ENCODE measurements around the gene LRTM2.
A peak's percentile ranks its signal among the peaks of the same experiment; 100 is the strongest.

LRTM2 gene

GRCh38 chr12:1820191-1820895 lies at the start of gene LRTM2:
Gene LRTM2, plus strand, starts transcription at chr12:1820565. Its CDS starts 7,584 bp downstream, at chr12:1828149.
- DNase-seq, result no peak

DNA sequence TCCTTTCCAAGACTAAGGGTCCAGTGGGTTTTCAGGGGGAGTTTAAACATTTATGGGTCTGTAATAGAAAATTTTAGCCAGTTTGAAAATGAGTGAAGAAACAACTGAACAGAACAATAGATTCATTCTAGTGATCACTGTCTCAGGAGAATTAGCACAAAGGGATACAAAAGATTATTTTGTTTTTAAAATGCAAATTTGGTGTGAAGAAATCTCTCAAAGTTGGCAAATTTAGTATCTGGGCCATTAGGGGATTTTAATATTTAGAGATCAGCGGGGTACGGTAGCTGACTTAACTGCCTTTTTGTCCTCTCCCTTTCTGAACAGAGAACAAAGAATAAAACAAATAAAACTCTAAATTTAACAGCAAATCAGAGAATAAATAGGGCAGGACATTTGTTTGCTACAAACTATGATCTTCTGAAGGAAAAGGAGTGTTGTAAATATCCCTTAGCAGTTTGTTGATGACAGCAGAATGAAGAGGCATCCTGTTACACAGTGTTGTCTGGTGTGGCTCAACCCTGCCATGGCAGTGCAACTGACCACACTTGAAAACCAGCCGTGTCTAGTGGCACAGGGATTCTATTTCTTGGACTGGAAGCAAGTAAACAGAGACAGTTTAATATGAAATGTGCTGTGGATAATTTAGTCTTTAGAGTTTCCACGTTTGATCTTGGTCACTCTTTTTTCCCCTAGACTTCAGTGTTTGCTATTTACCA lies 46.3 kb upstream of the LRTM2 start:
- no peak for DNase-seq

DNA sequence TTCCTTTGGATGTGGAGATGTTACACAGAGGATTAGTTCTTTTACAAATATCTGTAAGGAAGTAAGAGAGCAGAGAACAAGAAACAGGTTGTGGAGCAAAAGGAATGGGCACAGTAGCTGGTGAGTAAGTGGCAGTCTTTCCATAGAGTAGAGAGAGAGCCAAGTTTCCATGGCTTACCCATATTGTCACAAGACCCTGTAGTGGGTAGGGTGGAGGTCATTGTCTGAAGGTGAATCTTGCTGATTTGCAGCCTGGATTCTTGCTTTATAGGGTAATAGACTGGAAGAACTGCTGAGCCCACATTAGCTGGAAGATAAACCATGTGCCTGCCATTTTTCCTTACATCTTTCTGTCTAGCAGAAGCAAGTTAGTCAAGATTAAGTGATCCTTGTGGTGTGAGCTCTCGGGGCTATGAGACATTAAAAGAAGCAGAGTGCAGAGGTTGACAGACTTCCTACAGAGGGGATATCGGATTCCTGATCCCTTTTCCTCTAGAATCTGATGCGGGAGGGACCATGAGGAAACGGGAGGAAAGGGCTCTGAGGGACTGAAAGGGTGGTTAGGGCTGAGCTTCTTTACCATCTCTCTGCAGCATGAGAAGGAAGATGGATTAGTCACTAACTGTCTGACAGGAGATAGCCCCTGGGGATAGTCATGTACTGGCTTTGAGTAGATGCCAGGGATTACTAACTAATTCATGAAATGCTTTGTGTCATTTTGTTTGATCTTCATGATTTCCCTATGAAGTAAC lies 44.0 kb upstream of the LRTM2 start:
- DNase-seq, result no peak

DNA sequence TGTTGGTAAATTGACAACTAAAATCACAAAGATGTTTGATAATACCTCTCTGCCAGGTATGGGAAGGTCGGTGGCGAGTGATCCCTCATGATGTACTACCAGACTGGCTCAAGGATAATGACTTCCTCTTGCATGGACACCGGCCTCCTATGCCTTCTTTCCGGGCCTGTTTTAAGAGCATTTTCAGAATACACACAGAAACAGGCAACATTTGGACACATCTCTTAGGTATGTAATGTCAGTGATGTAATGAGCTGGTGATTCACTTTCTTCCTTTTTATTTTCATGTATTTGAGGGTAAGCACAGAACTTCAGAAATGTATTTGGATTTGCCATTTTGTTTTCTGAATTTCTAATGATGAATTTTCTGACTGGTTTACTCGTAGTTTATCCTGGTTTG lies 42.6 kb upstream of the LRTM2 start:
- no peak for DNase-seq

- no peak for DNase-seq
Observed at GRCh38 chr12:1778911-1779310, 41.5 kb upstream of the LRTM2 start.

GRCh38 chr12:1779783-1780182 lies 40.6 kb upstream of the LRTM2 start:
- no peak for DNase-seq

DNA sequence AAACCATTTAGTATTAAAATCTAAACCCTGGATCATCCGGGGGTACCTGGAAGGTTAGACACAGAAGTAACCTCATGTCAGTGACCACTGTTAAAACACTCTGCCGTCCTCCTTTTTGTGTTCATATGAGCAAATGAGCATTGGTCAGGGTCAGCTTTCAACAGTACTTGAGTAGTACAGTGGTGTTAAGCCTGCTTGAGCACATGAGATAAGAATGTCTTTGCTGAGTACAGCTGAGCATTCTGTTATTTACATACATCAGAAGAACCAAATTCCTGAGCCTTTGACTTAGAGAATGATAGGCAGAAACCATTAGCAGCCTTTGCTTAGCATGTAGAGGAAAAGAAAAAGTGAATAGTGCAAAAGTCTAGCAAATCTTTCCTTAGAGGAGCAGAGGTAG lies 38.6 kb upstream of the LRTM2 start:
- no peak for DNase-seq

GRCh38 chr12:1782215-1782614 lies 38.1 kb upstream of the LRTM2 start:
- no peak for DNase-seq

DNA sequence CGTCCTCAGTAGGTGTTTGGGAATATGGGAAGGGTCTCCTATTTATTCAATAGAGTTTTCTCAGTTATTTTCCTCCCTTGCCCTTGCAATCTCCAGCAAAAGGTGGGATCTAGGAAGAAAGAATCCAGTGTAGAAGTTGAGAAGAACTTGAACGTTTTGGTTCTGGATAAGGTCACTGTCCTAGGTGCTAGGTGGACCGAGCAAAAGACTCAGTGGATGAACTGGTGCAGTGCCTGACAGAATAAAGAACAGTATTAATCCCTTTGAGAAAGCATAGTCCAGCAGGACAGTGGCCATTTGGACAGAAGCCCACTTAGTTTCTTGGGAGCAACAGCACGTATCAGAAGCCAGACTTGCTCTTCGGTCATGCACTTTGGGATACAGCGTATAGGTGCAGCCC lies 32.7 kb upstream of the LRTM2 start:
- no peak for DNase-seq

DNA sequence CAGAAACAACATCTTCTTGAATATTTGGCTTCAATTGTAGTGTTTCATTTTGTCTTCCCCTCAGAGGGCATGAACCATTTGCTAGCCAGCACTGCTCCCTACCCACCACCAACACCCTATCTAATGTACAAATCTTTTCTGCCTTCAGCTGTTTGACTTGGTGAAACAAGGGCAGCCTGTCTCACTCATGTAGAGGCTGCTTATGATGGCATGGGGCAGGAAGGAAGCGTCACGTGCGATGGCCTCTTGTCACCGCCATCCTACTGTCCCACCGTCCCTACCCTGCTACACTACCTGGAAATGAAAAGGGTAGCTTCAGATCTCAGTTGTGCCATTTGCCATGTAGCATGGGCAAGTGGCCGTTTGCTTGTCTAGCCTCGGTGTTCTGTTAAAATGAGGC lies 29.9 kb upstream of the LRTM2 start:
- DNase-seq, result no peak

DNA sequence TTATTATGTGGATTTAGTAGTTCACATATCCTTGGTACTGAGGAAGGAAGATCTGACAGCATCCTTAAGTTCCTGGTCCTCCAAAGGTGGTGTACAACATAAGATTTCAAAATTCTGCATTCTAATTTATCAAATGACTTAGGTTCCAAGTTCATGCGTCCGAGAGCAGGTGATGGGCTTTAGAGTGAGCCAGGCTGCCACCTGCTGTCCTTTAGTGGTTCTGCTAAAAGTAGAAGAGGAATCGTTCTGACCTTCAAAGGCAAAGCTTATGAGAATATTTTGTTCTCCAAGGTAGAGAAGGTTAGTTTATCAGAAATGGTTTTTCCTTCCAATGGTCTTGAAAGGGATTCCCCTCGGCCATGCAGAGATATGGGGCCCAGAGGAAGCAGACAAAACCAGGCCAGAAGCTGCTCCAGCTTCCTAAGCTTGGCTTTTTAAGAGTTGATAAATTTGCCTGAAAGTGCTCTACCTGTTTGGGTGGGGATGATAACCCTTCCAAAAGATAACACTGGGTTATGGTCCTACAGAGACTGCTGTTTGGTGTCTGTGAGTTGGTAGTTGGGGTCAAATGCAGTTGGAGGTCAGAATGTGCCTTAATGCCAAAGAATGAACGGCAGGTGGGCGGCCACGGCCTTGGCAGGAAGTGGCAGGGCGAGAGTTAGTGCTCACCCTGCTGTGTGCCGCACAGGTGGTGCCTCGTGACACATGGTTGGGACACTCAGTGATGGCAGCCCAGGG lies 29.1 kb upstream of the LRTM2 start:
- DNase-seq, result peak; percentile 25 to 71 (median 58)

DNA sequence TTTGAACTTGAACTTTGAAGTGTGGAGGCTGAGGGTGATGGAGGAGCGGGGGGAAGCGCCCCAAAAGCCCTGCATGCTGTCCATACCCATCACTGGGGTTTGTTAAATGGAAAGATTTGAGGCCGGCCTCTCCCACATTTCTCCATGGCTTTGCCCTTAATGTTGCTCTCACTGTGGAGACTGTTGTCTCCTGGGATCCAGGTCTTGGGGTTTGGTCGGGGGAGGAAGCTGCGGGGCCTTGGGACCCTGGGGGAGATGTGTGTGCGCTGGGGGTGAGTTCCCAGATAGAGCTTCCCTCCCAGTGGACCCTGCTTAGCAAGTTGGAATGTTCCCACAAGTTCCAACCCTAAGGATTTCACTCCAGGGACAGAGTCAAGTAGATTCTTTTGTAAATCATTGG lies 28.0 kb upstream of the LRTM2 start:
- no peak for DNase-seq

GRCh38 chr12:1793426-1794210 lies 26.7 kb upstream of the LRTM2 start:
- DNase-seq, result no peak

GRCh38 chr12:1794440-1795090 lies 25.8 kb upstream of the LRTM2 start:
- DNase-seq, result no peak

- DNase-seq, result no peak
Observed at GRCh38 chr12:1795221-1795784, 25.1 kb upstream of the LRTM2 start.

GRCh38 chr12:1795785-1796514 lies 24.4 kb upstream of the LRTM2 start:
- DNase-seq, result peak; percentile 86 to 93 (median 88)

GRCh38 chr12:1796515-1797010 lies 23.8 kb upstream of the LRTM2 start:
- DNase-seq, result peak in 5 of 6 experiments; percentile 14 to 70 (median 55)

DNA sequence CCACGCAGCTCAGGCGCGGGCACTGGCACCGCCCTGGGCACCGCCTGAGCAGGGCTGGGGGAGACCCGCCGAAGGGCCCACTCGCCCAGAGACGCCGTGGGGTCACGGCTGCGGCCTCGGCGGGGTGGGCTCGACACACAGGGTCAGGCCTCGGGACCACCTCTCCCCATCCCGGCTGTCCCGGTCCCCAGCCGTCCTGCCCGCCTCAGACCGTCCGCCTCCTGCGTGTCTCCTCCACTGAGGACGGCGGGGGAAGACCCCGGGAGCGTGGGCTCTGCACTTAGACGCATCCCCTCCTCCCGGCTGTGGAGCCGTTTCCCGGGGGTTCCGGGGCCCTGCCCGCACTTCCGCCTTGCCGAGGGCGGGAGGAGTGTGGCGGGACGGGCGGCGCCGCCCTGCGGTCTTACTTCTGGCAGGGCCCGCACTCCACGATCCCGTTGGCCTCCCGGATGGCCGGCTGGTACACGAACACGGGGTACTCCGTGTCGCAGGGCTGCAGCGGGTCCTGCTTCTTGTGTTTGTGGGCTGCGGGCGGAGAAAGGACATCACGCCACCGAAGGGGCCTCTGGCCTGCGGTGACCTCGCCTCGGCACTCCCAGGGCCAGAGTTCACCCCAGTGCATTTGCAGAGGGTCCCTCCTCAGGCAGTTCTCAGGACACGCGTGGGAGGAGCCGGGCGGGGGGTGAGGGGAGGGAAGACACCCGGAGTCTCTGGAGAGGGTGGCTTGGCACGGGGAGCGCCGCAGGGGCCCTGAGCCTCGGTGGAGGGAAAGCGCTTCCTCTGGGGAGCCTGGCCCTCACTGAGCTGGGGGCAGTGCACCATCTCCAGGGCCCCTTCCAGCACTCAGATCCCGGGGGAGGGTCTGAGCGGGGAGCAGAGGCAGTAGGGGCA lies 23.1 kb upstream of the LRTM2 start:
- peak; percentile 27 to 68 (median 44) for DNase-seq

GRCh38 chr12:1797991-1798640 lies 22.2 kb upstream of the LRTM2 start:
- no peak for DNase-seq

Data from stimulated activated naive CD4-positive, alpha-beta T cell (primary cell).